ENCODE measurements around the gene ABCG2.

The ABCG2 gene

GRCh38 chr4:88178626-88179231 is 20.3 kb upstream of the ABCG2 start:
- H2AFZ ChIP-seq (ENCODE audit: low read depth) = peak overlapping the region; percentile 79
- no peaks in the 10 kb centered on the region for H3K36me3 ChIP-seq (ENCODE audit: insufficient read depth)
- H4K20me1 ChIP-seq (ENCODE audit: insufficient read depth) = no peaks in the 10 kb centered on the region
- H3K9ac ChIP-seq = peak overlapping the region; percentile 51; the same call in 1 of the 2 replicates
- no peaks in the 10 kb centered on the region for H3K27me3 ChIP-seq (ENCODE audit: insufficient read depth, low read depth)
- H3K79me2 ChIP-seq (ENCODE audit: insufficient read depth, low read depth) = no peaks in the 10 kb centered on the region
- no peak overlapping the region for H3K4me3 ChIP-seq (IDR thresholded peaks at IDR 0.05; ENCODE audit: insufficient read depth, low read depth, low read length)
- H3K4me2 ChIP-seq = peak overlapping the region; percentile 68; the same call in 1 of the 2 replicates
- H3K4me1 ChIP-seq (ENCODE audit: low read depth, poor library complexity, severe bottlenecking) = peaks cover 61% of the 10 kb centered on the region
- H3K27ac ChIP-seq = peak overlapping the region; percentile 81
- TF ChIP-seq CTCF (conservative IDR thresholded peaks at IDR 0.05; ENCODE audit: low read depth, low read length) = no peak

- H3K4me3 ChIP-seq (IDR thresholded peaks at IDR 0.05; ENCODE audit: insufficient read depth, low read depth, low read length) = no peak overlapping the region
- peak overlapping the region; percentile 81 for H3K27ac ChIP-seq
- H3K4me1 ChIP-seq (ENCODE audit: low read depth, poor library complexity, severe bottlenecking) = peaks cover 61% of the 10 kb centered on the region
- H3K79me2 ChIP-seq (ENCODE audit: insufficient read depth, low read depth) = no peaks in the 10 kb centered on the region
- H3K36me3 ChIP-seq (ENCODE audit: insufficient read depth) = no peaks in the 10 kb centered on the region
- TF ChIP-seq CTCF (conservative IDR thresholded peaks at IDR 0.05; ENCODE audit: low read depth, low read length) = no peak
- peak overlapping the region; percentile 68 for H3K4me2 ChIP-seq
- H2AFZ ChIP-seq (ENCODE audit: low read depth) = peak overlapping the region; percentile 79
- no peaks in the 10 kb centered on the region for H4K20me1 ChIP-seq (ENCODE audit: insufficient read depth)
- H3K9ac ChIP-seq = peak overlapping the region; percentile 51; the same call in 1 of the 2 replicates
- H3K27me3 ChIP-seq (ENCODE audit: insufficient read depth, low read depth) = no peaks in the 10 kb centered on the region
Measured at GRCh38 chr4:88177983-88178625, 19.7 kb upstream of the ABCG2 start.

- Histone ChIP-seq H3K27ac (no peak overlapping the region), H3K9ac (no peak overlapping the region), H3K4me2 (peak overlapping the region; percentile 19), H3K79me2 (ENCODE audit: insufficient read depth, low read depth) (no peaks in the 10 kb centered on the region), H3K36me3 (ENCODE audit: insufficient read depth) (no peaks in the 10 kb centered on the region), H4K20me1 (ENCODE audit: insufficient read depth) (no peaks in the 10 kb centered on the region), H3K27me3 (ENCODE audit: insufficient read depth, low read depth) (no peaks in the 10 kb centered on the region), H3K4me3 (IDR thresholded peaks at IDR 0.05; ENCODE audit: insufficient read depth, low read depth, low read length) (no peak overlapping the region), H2AFZ (ENCODE audit: low read depth) (no peak overlapping the region), H3K4me1 (ENCODE audit: low read depth, poor library complexity, severe bottlenecking) (peaks cover 38% of the 10 kb centered on the region)
- TF ChIP-seq CTCF (conservative IDR thresholded peaks at IDR 0.05; ENCODE audit: low read depth, low read length) = no peak
Measured at GRCh38 chr4:88172987-88173386, 14.5 kb upstream of the ABCG2 start.

- no peaks in the 10 kb centered on the region for H4K20me1 ChIP-seq (ENCODE audit: insufficient read depth)
- H3K79me2 ChIP-seq (ENCODE audit: insufficient read depth, low read depth) = no peaks in the 10 kb centered on the region
- H3K4me2 ChIP-seq = no peak overlapping the region
- TF ChIP-seq CTCF (conservative IDR thresholded peaks at IDR 0.05; ENCODE audit: low read depth, low read length) = no peak
- no peak overlapping the region for H2AFZ ChIP-seq (ENCODE audit: low read depth)
- H3K36me3 ChIP-seq (ENCODE audit: insufficient read depth) = no peaks in the 10 kb centered on the region
- no peak overlapping the region for H3K4me3 ChIP-seq (IDR thresholded peaks at IDR 0.05; ENCODE audit: insufficient read depth, low read depth, low read length)
- no peak overlapping the region for H3K27ac ChIP-seq
- no peak overlapping the region for H3K9ac ChIP-seq
- H3K27me3 ChIP-seq (ENCODE audit: insufficient read depth, low read depth) = no peaks in the 10 kb centered on the region
- H3K4me1 ChIP-seq (ENCODE audit: low read depth, poor library complexity, severe bottlenecking) = peaks cover 23% of the 10 kb centered on the region
Measured at GRCh38 chr4:88171206-88171605, 12.8 kb upstream of the ABCG2 start.
